WTC11 (cell line): ENCODE measurements around the gene FXYD3. TPM values are rescaled to one million over a fixed set of nuclear protein-coding genes. Genes with fewer than 3 reads are reported as not detected.

ENCODE experiments used
- ATAC-seq: fragments of 200-7000 bp; cut with Tn5 transposase; 2 replicates; pipeline ENCODE4 v1.10.0; 2021; ENCODE audit warnings: mild to moderate bottlenecking, moderate library complexity
- CTCF ChIA-PET: fragments of 300-600 bp; sonication (Branson Sonifier 250); formaldehyde crosslinking; loops from one replicate; lab custom pipeline; 2021; ENCODE audit warnings: antibody characterized with exemption; lab: Charles Lee
- POLR2A ChIA-PET: fragments of 350-600 bp; sonication (Branson Sonifier 250); formaldehyde crosslinking; loops from one replicate; lab custom pipeline; 2021; ENCODE audit warnings: antibody characterized with exemption; lab: Charles Lee
- DNase-seq: peaks from one replicate; pipeline ENCODE4 v3.0.0; 2021; ENCODE audit warnings: low spot score
- H3K27ac Mint-ChIP-seq: 2 replicates; pipeline ENCODE4 v1.8.0; 2021; ENCODE audit warnings: mixed read lengths
- H3K27me3 Mint-ChIP-seq: 2 replicates; pipeline ENCODE4 v1.8.0; 2021; ENCODE audit warnings: low read depth, mild to moderate bottlenecking, moderate library complexity, mixed read lengths
- H3K36me3 Mint-ChIP-seq: 2 replicates; pipeline ENCODE4 v1.8.0; 2021; ENCODE audit warnings: mixed read lengths
- H3K4me1 Mint-ChIP-seq: 2 replicates; pipeline ENCODE4 v1.8.0; 2022; ENCODE audit warnings: mixed read lengths
- H3K4me3 Mint-ChIP-seq: 2 replicates; pipeline ENCODE4 v1.8.0; 2021; ENCODE audit warnings: mild to moderate bottlenecking, moderate library complexity, mixed read lengths
- H3K9me3 Mint-ChIP-seq: 2 replicates; pipeline ENCODE4 v1.8.0; 2021; ENCODE audit warnings: mixed read lengths
- EMX1 ChIP-seq: fragments of 250-450 bp; sonication (Bioruptor Pico); IDR thresholded peaks from 2 replicates; pipeline ENCODE4 v1.8.0; 2021; ENCODE audit warnings: mild to moderate bottlenecking
- ETV6 ChIP-seq: sonication (generic); formaldehyde crosslinking; IDR thresholded peaks from 2 replicates; pipeline ENCODE4 v1.8.1; 2022; ENCODE audit warnings: mild to moderate bottlenecking, missing genetic modification reagents
- FOXK1 ChIP-seq: sonication (generic); formaldehyde crosslinking; IDR thresholded peaks from 2 replicates; pipeline ENCODE4 v1.8.0; 2022; ENCODE audit warnings: mild to moderate bottlenecking, moderate library complexity, missing genetic modification reagents
- GRHL2 ChIP-seq: fragments of 250-450 bp; sonication (Bioruptor Pico); IDR thresholded peaks from 2 replicates; pipeline ENCODE4 v1.8.0; 2022; ENCODE audit warnings: mild to moderate bottlenecking, moderate library complexity; ENCODE audit not compliant: insufficient replicate concordance, severe bottlenecking
- JUN ChIP-seq: sonication (generic); formaldehyde crosslinking; IDR thresholded peaks from 2 replicates; pipeline ENCODE4 v1.8.0; 2023; ENCODE audit warnings: mild to moderate bottlenecking, missing genetic modification reagents
- MYBL2 ChIP-seq: sonication (generic); formaldehyde crosslinking; IDR thresholded peaks from 2 replicates; pipeline ENCODE4 v1.8.1; 2023; ENCODE audit warnings: mild to moderate bottlenecking, moderate library complexity, missing genetic modification reagents
- NFE2L1 ChIP-seq: sonication (generic); formaldehyde crosslinking; IDR thresholded peaks from 2 replicates; pipeline ENCODE4 v1.8.1; 2023; ENCODE audit warnings: missing genetic modification reagents
- NR3C1 ChIP-seq: sonication (generic); formaldehyde crosslinking; conservative IDR thresholded peaks from 2 replicates; pipeline ENCODE4 v1.8.1; 2023; ENCODE audit warnings: low read depth, mild to moderate bottlenecking, missing genetic modification reagents
- PRRX2 ChIP-seq: fragments of 250-450 bp; sonication (Bioruptor Pico); IDR thresholded peaks from 2 replicates; pipeline ENCODE4 v1.8.0; 2021; ENCODE audit warnings: mild to moderate bottlenecking
- RELA ChIP-seq: sonication (generic); formaldehyde crosslinking; IDR thresholded peaks from 2 replicates; pipeline ENCODE4 v1.8.1; 2022; ENCODE audit warnings: missing genetic modification reagents, mild to moderate bottlenecking, borderline replicate concordance
- TCF7 ChIP-seq: sonication (generic); formaldehyde crosslinking; IDR thresholded peaks from 2 replicates; pipeline ENCODE4 v1.8.0; 2022; ENCODE audit warnings: mild to moderate bottlenecking, low read depth, missing genetic modification reagents, moderate library complexity
- TP53 ChIP-seq: sonication (generic); formaldehyde crosslinking; IDR thresholded peaks from 2 replicates; pipeline ENCODE4 v1.8.1; 2023; ENCODE audit warnings: mild to moderate bottlenecking, missing genetic modification reagents
- ZBTB21 ChIP-seq: sonication (generic); formaldehyde crosslinking; IDR thresholded peaks from 2 replicates; pipeline ENCODE4 v1.8.1; 2023; ENCODE audit warnings: mild to moderate bottlenecking, missing genetic modification reagents, borderline replicate concordance
- ZNF121 ChIP-seq: sonication (generic); formaldehyde crosslinking; IDR thresholded peaks from 2 replicates; pipeline ENCODE4 v1.8.0; 2023; ENCODE audit warnings: missing genetic modification reagents
- ZNF396 ChIP-seq: fragments of 250-450 bp; sonication (Bioruptor Pico); IDR thresholded peaks from 2 replicates; pipeline ENCODE4 v1.8.0; 2021; ENCODE audit warnings: mild to moderate bottlenecking, moderate library complexity, borderline replicate concordance
- ZNF416 ChIP-seq: fragments of 250-450 bp; sonication (Bioruptor Pico); IDR thresholded peaks from 2 replicates; pipeline ENCODE4 v1.9.0; 2021; ENCODE audit warnings: mild to moderate bottlenecking, inconsistent platforms
- ZNF423 ChIP-seq: fragments of 250-450 bp; sonication (Bioruptor Pico); IDR thresholded peaks from 2 replicates; pipeline ENCODE4 v2.1.2; 2022; ENCODE audit warnings: mild to moderate bottlenecking, moderate library complexity
- total RNA-seq: library from RNA; stranded (reverse); gene quantifications from 3 replicates; pipeline ENCODE4 v1.2.3, GENCODE V29; 2021
- TF ChIP-seq, protein P1 (sequence below): fragments of 250-450 bp; sonication (Bioruptor Pico); IDR thresholded peaks from 2 replicates; pipeline ENCODE4 v1.9.0; 2021; ENCODE audit warnings: mild to moderate bottlenecking
- TF ChIP-seq, protein P2 (sequence below): sonication (generic); formaldehyde crosslinking; conservative IDR thresholded peaks from 2 replicates; pipeline ENCODE4 v1.8.1; 2022; ENCODE audit warnings: mild to moderate bottlenecking, missing genetic modification reagents
- TF ChIP-seq, protein P3 (sequence below): sonication (generic); formaldehyde crosslinking; IDR thresholded peaks from 2 replicates; pipeline ENCODE4 v1.8.1; 2022; ENCODE audit warnings: mild to moderate bottlenecking, missing genetic modification reagents, moderate library complexity, borderline replicate concordance
- TF ChIP-seq, protein P4 (sequence below): sonication (generic); formaldehyde crosslinking; IDR thresholded peaks from 2 replicates; pipeline ENCODE4 v1.8.1; 2023; ENCODE audit warnings: mild to moderate bottlenecking, missing genetic modification reagents

FXYD3 gene
- total RNA-seq, 1 experiment from 2014 or later: 1.8 TPM

DNA sequence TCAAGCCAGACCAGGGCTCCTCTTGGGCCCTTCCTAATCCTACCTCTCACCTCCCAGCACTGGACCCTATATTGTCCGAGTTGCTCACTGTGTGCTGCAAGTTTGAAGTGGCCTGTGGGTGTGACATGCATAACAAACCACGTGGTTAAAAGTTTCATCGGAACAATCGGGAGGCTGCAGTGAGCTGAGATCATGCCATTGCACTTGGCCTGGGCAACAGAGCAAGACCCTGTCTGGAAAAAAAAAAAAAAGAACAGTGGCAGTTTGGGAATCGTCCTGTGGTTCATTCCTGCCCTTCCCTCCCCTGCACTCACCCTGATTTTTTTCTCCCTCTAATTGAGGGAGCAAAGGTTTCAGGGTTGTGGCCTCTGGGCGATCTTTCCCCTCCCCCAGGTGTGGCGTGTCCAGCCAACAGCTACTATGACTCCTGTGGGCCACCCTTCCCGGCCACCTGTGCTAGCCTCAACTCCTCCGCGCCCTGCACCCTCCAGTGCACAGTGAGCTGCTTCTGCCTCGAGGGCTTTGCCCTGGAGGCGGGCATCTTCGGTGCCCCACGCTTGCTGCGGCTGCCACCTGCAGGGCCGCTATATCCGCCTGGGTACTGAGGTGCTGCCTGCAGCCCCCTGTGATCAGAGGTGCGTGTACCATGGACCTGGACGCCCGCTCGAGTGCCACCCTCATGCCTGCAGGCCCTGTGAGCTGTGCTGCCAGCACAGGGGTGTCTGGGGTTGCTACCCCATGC, 16.3 kb upstream of the FXYD3 start:
- no peaks in the 10 kb centered on the region for H3K36me3 Mint-ChIP-seq
- no peaks in the 10 kb centered on the region for H3K27me3 Mint-ChIP-seq
- no peak for ATAC-seq
- H3K9me3 Mint-ChIP-seq: no peaks in the 10 kb centered on the region
- ChIA-PET POLR2A (no interaction called here), CTCF (interaction anchor here (0.7 to 4.1 kb wide), 8 partner anchors 13 to 396 kb away, joined by 3 to 14 read pairs (median 6); partner anchors contain the start of gene FXYD3)
- H3K27ac Mint-ChIP-seq: no peak overlapping the region
- no peak for DNase-seq
- no peak overlapping the region for H3K4me3 Mint-ChIP-seq
- H3K4me1 Mint-ChIP-seq: peaks cover 10% of the 10 kb centered on the region
- no peak for TF ChIP-seq ZBTB21
- no peak for TF ChIP-seq ZNF396 (CRISPR knock-in tag)
- TF ChIP-seq RELA: no peak
- no peak for TF ChIP-seq NFE2L1 (CRISPR knock-in tag)
- TF ChIP-seq TCF7 (CRISPR knock-in tag): no peak
- TF ChIP-seq NR3C1 (CRISPR knock-in tag): no peak
- TF ChIP-seq ZNF121 (CRISPR knock-in tag): peak; percentile 80
- TF ChIP-seq ETV6: no peak
- TF ChIP-seq, all 79 proteins: peak for 1

DNA sequence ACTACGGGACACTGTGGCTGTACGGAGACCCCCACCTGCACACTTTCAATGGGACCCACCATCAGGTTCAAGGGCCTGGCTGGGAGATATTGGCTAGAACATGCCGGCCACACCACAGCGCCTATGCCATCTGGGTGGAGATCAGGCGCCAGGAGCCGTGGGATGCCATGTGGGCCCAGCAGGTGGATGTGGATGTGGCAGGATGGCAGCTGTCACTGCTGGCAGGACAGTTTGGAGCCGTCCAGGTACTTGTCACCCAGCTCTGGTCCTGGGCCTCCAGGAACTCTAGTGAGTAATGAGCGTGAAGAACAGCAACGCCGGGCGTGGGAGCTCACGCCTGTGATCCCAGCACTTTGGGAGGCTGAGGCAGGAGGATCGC, 15.7 kb upstream of the FXYD3 start:
- CTCF ChIA-PET: interaction anchor here (0.7 to 4.1 kb wide), 6 partner anchors 15 to 395 kb away, joined by 3 to 14 read pairs (median 6); partner anchors contain the start of gene FXYD3
- Mint-ChIP-seq H3K4me3 (no peak overlapping the region), H3K27me3 (no peaks in the 10 kb centered on the region), H3K27ac (no peak overlapping the region), H3K9me3 (no peaks in the 10 kb centered on the region), H3K36me3 (no peaks in the 10 kb centered on the region), H3K4me1 (peaks cover 10% of the 10 kb centered on the region)
- no peak for DNase-seq
- no peak for ATAC-seq
- TF ChIP-seq GRHL2 (CRISPR knock-in tag) (no peak), JUN (no peak), ZNF423 (no peak), ZNF416 (no peak), EMX1 (CRISPR knock-in tag) (no peak), FOXK1 (no peak), TP53 (CRISPR knock-in tag) (no peak), ZNF396 (CRISPR knock-in tag) (no peak), MYBL2 (no peak), PRRX2 (CRISPR knock-in tag) (no peak)
- TF ChIP-seq, protein P1, sequence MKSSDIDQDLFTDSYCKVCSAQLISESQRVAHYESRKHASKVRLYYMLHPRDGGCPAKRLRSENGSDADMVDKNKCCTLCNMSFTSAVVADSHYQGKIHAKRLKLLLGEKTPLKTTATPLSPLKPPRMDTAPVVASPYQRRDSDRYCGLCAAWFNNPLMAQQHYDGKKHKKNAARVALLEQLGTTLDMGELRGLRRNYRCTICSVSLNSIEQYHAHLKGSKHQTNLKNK: no peak
- TF ChIP-seq, protein P2, sequence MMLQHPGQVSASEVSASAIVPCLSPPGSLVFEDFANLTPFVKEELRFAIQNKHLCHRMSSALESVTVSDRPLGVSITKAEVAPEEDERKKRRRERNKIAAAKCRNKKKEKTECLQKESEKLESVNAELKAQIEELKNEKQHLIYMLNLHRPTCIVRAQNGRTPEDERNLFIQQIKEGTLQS (CRISPR knock-in tag): no peak
- TF ChIP-seq, protein P3, sequence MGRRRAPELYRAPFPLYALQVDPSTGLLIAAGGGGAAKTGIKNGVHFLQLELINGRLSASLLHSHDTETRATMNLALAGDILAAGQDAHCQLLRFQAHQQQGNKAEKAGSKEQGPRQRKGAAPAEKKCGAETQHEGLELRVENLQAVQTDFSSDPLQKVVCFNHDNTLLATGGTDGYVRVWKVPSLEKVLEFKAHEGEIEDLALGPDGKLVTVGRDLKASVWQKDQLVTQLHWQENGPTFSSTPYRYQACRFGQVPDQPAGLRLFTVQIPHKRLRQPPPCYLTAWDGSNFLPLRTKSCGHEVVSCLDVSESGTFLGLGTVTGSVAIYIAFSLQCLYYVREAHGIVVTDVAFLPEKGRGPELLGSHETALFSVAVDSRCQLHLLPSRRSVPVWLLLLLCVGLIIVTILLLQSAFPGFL (CRISPR knock-in tag): no peak
- TF ChIP-seq, protein P4, sequence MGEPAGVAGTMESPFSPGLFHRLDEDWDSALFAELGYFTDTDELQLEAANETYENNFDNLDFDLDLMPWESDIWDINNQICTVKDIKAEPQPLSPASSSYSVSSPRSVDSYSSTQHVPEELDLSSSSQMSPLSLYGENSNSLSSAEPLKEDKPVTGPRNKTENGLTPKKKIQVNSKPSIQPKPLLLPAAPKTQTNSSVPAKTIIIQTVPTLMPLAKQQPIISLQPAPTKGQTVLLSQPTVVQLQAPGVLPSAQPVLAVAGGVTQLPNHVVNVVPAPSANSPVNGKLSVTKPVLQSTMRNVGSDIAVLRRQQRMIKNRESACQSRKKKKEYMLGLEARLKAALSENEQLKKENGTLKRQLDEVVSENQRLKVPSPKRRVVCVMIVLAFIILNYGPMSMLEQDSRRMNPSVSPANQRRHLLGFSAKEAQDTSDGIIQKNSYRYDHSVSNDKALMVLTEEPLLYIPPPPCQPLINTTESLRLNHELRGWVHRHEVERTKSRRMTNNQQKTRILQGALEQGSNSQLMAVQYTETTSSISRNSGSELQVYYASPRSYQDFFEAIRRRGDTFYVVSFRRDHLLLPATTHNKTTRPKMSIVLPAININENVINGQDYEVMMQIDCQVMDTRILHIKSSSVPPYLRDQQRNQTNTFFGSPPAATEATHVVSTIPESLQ: no peak
- POLR2A ChIA-PET: no interaction called here
